ENCODE data around the gene OPCML.

OPCML gene

GRCh38 chr11:132422722-132423121 lies 1109.6 kb downstream of the OPCML start:
- DNase-seq (ENCODE audit: low read depth): no peak
- TF ChIP-seq CTCF (IDR thresholded peaks at IDR 0.05; ENCODE audit: insufficient read depth, low read depth, low read length, missing control alignments): no peak
- no peak overlapping the region for H3K4me3 ChIP-seq (ENCODE audit: low read length)

GRCh38 chr11:132421555-132421954 lies 1110.7 kb downstream of the OPCML start:
- TF ChIP-seq CTCF (IDR thresholded peaks at IDR 0.05; ENCODE audit: insufficient read depth, low read depth, low read length, missing control alignments): no peak
- DNase-seq (ENCODE audit: low read depth): no peak
- no peak overlapping the region for H3K4me3 ChIP-seq (ENCODE audit: low read length)

- no peak overlapping the region for H3K4me3 ChIP-seq (ENCODE audit: low read length)
- DNase-seq (ENCODE audit: low read depth): no peak
- TF ChIP-seq CTCF (IDR thresholded peaks at IDR 0.05; ENCODE audit: insufficient read depth, low read depth, low read length, missing control alignments): no peak
Observed at GRCh38 chr11:132414451-132414850, 1117.8 kb downstream of the OPCML start.

GRCh38 chr11:132410383-132410782 lies 1121.9 kb downstream of the OPCML start:
- no peak for DNase-seq (ENCODE audit: low read depth)
- no peak for TF ChIP-seq CTCF (IDR thresholded peaks at IDR 0.05; ENCODE audit: insufficient read depth, low read depth, low read length, missing control alignments)
- H3K4me3 ChIP-seq (ENCODE audit: low read length): no peak overlapping the region

- TF ChIP-seq CTCF (IDR thresholded peaks at IDR 0.05; ENCODE audit: insufficient read depth, low read depth, low read length, missing control alignments): no peak
Observed at GRCh38 chr11:132409573-132410355, 1122.5 kb downstream of the OPCML start.

GRCh38 chr11:132408877-132409276 lies 1123.4 kb downstream of the OPCML start:
- no peak overlapping the region for H3K4me3 ChIP-seq (ENCODE audit: low read length)
- no peak for TF ChIP-seq CTCF (IDR thresholded peaks at IDR 0.05; ENCODE audit: insufficient read depth, low read depth, low read length, missing control alignments)
- no peak for DNase-seq (ENCODE audit: low read depth)

More at GRCh38 chr11:132409573-132410355, 1122.5 kb downstream of the OPCML start:
- DNase-seq (ENCODE audit: low read depth): no peak
- no peak overlapping the region for H3K4me3 ChIP-seq (ENCODE audit: low read length)

- no peak overlapping the region for H3K4me3 ChIP-seq (ENCODE audit: low read length)
- no peak for TF ChIP-seq CTCF (IDR thresholded peaks at IDR 0.05; ENCODE audit: insufficient read depth, low read depth, low read length, missing control alignments)
- no peak for DNase-seq (ENCODE audit: low read depth)
Observed at GRCh38 chr11:132405728-132406127, 1126.6 kb downstream of the OPCML start.

Data from epithelial cell of esophagus (primary cell).